Epithelial cell of esophagus (primary cell): ENCODE results near the gene SYCN.

ENCODE experiments used
- DNase-seq: peaks from one replicate; pipeline ENCODE4 v3.0.0; 2010; ENCODE audit warnings: low read depth
- H3K4me3 ChIP-seq: 2 replicates; pipeline ENCODE4 v1.5.1; 2011; ENCODE audit warnings: mild to moderate bottlenecking, low read length, control low read depth
- TF ChIP-seq, protein P1 (sequence below): IDR thresholded peaks from 2 replicates; pipeline ENCODE4 v1.5.1; 2011; ENCODE audit warnings: low read depth, mild to moderate bottlenecking, low read length, control low read depth, inconsistent platforms; ENCODE audit not compliant: insufficient read depth; ENCODE audit errors: missing control alignments

SYCN gene, protein sequence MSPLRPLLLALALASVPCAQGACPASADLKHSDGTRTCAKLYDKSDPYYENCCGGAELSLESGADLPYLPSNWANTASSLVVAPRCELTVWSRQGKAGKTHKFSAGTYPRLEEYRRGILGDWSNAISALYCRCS

DNA sequence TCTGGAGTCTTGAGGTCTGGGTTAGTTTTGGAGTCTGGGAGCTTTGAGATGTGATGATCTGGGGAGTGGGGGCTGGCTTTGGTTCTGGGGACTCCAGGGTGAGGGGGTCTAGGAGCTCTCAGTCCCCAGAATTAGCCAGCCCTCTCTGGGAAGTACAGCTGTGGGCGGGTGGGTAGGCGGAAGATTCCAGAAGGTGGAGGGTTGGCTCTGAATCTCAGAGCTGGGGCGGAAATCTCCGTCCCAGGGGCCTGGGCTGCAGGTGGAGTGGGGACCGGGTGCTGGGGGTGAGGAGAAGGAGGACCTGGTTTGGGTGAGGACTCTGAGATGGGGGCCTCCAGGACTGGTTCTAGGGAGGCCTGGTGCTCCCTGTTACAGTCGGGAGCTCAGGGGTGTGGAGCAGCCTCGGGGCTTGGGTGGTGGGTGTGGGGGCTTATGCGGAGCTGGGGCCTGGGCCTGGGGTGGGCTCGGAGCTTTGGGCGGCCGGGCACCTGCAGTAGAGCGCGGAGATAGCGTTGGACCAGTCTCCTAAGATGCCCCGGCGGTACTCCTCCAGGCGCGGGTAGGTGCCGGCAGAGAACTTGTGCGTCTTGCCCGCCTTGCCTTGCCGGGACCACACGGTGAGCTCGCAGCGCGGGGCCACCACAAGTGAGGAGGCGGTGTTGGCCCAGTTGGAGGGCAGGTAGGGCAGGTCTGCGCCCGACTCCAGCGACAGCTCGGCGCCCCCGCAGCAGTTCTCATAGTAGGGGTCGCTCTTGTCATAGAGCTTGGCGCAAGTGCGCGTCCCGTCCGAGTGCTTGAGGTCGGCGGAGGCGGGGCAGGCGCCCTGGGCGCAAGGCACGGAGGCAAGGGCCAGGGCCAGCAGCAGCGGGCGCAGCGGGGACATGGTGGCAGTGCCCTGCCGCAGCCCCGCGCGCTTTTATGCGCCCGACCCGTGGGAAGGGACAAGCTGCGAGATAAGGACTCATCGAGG lies at the start of gene SYCN:
Gene SYCN (minus strand): TSS at position 892 of the 970 bp plus-strand sequence. CDS start 9 bp downstream, at position 883.
- TF ChIP-seq, protein P1, sequence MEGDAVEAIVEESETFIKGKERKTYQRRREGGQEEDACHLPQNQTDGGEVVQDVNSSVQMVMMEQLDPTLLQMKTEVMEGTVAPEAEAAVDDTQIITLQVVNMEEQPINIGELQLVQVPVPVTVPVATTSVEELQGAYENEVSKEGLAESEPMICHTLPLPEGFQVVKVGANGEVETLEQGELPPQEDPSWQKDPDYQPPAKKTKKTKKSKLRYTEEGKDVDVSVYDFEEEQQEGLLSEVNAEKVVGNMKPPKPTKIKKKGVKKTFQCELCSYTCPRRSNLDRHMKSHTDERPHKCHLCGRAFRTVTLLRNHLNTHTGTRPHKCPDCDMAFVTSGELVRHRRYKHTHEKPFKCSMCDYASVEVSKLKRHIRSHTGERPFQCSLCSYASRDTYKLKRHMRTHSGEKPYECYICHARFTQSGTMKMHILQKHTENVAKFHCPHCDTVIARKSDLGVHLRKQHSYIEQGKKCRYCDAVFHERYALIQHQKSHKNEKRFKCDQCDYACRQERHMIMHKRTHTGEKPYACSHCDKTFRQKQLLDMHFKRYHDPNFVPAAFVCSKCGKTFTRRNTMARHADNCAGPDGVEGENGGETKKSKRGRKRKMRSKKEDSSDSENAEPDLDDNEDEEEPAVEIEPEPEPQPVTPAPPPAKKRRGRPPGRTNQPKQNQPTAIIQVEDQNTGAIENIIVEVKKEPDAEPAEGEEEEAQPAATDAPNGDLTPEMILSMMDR = no peak
- no peak for DNase-seq
- H3K4me3 ChIP-seq = no peak within 1 kb of the TSS

DNA sequence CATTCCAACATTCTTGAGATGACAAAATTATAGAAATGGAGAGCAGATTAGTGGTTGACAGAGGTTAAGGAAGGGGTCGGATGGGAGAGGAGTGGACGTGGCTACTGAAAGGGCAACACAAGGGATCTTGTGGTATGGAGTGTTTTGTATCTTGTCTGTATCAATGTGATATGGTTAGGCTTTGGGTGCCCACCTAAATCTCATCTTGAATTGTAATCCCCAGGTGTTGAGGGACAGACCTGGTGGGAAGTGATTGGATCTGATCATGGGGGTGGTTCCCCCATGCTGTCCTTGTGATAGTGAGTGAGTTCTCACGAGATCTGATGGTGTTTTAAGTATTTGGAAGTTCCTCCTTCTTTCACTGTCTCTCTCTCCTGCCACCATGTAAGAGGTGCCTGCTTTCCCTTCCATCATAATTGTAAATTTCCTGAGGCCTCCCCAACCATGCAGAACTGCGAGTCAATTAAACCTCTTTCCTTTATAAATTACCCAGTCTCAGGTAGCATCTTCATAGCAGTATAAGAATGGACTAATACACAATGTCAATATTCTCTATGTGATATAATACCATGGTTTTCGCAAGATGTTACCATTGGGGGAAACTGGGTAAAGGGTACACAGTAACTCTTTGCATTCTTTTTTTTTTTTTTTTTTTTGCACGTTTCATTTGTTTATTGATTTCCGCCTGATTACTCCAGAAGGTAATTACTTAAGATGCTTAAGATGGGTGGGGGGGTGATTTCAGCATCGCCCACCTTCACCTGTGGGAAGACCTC lies 49.5 kb upstream of the SYCN start:
- H3K4me3 ChIP-seq = no peak overlapping the region
- no peak for DNase-seq
- TF ChIP-seq, protein P1 = no peak

DNA sequence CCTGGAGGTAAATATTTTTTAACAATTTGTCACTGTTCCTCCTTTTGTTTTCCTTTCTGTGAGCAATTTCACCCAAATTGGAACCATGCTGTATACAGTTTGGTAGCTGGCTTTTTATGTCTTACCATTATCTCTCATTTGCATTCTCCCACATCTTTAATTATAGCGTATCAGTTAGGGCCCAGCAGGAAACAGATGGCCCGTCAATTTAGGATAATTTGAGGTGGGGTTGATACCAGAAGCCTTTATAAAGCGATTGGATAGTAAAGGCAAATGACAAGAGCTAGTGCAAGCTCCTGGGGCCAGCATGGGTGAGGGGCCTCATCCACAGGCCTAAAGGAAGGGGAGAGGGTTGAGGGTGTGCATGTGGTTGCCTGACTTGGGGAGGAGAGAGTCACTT lies 48.4 kb upstream of the SYCN start:
- no peak overlapping the region for H3K4me3 ChIP-seq
- DNase-seq = no peak
- TF ChIP-seq, protein P1 = no peak

DNA sequence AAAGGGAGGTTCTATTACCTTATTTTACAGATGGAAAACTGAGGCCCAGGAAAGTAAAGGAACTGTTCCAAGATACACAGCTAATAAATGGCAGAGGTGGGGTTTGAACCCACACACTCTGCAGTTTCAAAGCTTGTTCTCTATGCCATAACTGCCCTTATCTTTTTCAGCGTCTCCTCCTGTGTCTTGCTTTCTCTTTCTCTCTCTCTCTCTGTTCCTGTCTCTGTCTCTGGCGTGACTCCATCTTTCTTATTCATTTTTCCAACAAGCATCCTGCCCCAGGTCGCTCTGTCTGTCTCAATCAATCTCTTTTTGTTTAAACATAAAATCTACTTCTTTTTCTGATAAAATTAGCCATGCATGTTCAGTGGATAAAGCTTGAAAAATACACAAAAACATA lies 47.8 kb upstream of the SYCN start:
- TF ChIP-seq, protein P1 = no peak
- DNase-seq = no peak
- no peak overlapping the region for H3K4me3 ChIP-seq

DNA sequence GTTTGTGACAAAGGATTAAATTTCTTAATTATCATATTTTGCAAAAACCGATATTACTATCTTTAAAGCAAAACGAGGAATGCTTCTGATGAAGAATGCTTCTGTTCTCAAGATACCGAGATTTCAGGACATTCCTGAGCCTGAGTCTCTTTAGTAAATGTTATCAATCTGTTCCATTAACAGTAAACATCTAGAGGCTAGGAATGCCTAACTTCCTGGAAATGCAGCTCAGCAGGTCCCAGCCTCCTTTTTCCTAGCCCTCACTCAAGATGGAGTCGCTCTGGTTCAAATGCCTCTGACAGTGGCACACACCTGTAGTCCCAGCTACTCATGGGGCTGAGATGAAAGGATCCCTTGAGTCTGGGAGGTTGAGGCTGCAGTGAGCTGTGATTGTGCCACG lies 47.0 kb upstream of the SYCN start:
- TF ChIP-seq, protein P1 = no peak
- no peak overlapping the region for H3K4me3 ChIP-seq
- no peak for DNase-seq

DNA sequence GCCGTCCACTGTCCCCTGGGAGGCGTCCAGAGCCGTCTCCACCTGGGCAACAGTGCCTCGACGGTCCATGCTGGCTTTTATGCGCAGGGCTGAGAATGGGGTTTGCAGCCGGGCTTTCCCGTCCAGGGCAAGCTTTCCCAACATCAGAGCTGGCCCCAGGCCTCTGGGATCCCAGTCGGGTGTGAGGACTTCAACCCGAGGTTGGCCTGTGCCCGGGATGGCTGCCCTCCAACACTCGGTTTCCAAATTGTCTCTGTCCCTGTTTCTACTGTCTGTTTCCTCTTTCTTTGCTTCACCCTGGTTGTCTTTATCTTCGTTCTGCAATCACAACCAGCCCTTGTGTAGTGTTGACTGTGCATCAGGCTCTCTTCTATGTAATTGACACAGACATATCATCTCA lies 44.7 kb upstream of the SYCN start, which contains the start of gene IFNL4:
Gene IFNL4 (minus strand): TSS at position 51 of the 400 bp plus-strand sequence.
- H3K4me3 ChIP-seq = no peak within 1 kb of the TSS

More for the DNA sequence above, 44.7 kb upstream of the SYCN start, which contains the start of gene IFNL4:
- DNase-seq = no peak
- TF ChIP-seq, protein P1 = no peak
